Stimulated activated CD8-positive, alpha-beta memory T cell treated with anti-CD3 and anti-CD28 coated beads, Interleukin-7, amount 100 ng/mL, for 4 hours (primary cell): ENCODE results near the gene TMEM61.

Experiments
- DNase-seq, 2 donors: peaks; one replicate each; pipeline ENCODE4 v3.0.0-alpha.2; 2020; ENCODE audit warnings: low read depth in 2 of 2

TMEM61 gene

GRCh38 chr1:55039342-55040082 is 59.1 kb downstream of the TMEM61 start, which contains the start of gene PCSK9:
Gene PCSK9 (plus strand): TSS chr1:55039548. CDS start chr1:55039838, 290 bp downstream.
- no peak for DNase-seq

- DNase-seq: no peak
These were observed 59.9 kb downstream of the TMEM61 start for GRCh38 chr1:55040083-55040932.

- DNase-seq: no peak
These were observed 60.6 kb downstream of the TMEM61 start for GRCh38 chr1:55040933-55041494.

- DNase-seq: no peak
These were observed 61.2 kb downstream of the TMEM61 start for GRCh38 chr1:55041613-55042012.
